Activated naive CD8-positive, alpha-beta T cell treated with anti-CD3 and anti-CD28 coated beads, Interleukin-2, amount 50 U/mL, for 16 hours (primary cell): ENCODE data around the gene FAM181B.

Experiments used
- DNase-seq: peaks from one replicate; pipeline ENCODE4 v3.0.0-alpha.2; 2020; ENCODE audit warnings: low read depth, low spot score

The FAM181B gene, protein sequence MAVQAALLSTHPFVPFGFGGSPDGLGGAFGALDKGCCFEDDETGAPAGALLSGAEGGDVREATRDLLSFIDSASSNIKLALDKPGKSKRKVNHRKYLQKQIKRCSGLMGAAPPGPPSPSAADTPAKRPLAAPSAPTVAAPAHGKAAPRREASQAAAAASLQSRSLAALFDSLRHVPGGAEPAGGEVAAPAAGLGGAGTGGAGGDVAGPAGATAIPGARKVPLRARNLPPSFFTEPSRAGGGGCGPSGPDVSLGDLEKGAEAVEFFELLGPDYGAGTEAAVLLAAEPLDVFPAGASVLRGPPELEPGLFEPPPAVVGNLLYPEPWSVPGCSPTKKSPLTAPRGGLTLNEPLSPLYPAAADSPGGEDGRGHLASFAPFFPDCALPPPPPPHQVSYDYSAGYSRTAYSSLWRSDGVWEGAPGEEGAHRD

DNA sequence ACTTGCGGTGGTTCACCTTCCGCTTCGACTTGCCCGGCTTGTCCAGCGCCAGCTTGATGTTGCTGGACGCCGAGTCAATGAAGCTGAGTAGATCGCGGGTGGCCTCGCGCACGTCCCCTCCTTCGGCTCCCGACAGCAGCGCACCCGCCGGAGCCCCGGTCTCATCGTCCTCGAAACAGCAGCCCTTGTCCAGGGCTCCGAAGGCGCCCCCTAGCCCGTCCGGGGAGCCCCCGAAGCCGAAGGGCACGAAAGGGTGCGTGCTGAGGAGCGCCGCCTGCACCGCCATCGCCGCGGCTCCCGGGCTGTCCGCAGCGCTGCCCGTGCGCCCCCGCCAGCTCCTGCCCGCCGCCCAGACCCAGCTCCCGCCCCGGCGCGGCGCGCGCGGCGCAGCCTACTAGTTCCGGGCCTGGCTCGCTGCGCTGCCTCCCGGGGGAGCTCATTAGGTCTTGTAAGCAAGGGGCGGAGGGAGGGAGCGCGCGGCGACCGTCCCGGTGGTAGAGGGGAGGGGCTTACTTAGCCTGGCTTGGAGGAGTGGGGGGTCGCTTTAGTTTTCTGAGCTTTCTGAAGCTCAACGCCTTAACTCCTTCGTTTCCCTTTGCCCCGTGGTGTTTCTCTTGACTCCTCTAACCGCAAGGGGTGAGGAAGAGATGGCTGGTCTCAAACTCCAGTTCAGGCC is at the start of gene FAM181B:
Gene FAM181B, minus strand, starts transcription at position 421 of the 676 bp plus-strand sequence. Its CDS starts 135 bp downstream, at position 286.
- DNase-seq, result no peak

DNA sequence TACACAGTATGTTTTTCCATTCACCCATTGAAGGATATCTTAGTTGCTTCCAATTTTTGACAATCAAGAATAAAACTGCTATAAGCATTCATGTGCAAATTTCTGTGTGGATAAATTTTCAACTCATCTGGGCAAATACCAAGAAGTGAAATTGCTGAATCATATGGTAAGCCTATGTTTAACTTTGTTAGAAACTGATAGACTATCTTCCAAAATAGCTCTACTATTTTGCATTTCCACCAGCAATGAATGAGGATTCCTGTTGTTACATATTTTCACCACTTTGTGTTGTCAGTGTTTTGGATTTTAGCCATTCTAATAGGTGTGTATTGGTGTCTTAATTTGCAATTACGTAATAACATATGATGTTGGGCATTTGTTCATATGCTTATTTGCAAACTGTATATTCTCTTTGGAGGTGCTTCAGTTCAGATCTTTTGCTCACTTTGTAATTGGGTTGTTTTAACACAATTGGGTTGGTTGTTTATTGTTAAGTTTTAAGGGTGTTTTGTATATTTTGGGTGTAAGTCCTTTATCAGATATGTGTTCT is 49.2 kb upstream of the FAM181B start:
- no peak for DNase-seq

DNA sequence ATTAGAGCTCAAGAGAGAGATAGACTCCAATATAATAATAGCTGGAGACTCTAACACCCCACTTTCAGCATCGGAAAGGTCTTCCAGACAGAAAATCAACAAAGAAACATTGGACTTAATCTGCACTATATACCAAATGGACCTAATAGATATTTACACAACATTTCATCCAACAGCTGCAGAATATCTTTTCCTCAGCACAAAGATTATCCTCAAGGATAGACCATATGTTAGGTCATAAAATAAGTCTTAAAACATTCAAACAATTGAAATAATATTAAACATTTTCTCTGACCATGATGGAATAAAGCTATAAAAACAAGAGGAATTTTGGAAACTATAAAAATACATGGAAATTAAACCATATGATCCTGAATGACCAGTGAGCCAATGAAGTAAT is 45.1 kb upstream of the FAM181B start:
- no peak for DNase-seq

- no peak for DNase-seq
These were observed 42.7 kb upstream of the FAM181B start for GRCh38 chr11:82776377-82776776.

DNA sequence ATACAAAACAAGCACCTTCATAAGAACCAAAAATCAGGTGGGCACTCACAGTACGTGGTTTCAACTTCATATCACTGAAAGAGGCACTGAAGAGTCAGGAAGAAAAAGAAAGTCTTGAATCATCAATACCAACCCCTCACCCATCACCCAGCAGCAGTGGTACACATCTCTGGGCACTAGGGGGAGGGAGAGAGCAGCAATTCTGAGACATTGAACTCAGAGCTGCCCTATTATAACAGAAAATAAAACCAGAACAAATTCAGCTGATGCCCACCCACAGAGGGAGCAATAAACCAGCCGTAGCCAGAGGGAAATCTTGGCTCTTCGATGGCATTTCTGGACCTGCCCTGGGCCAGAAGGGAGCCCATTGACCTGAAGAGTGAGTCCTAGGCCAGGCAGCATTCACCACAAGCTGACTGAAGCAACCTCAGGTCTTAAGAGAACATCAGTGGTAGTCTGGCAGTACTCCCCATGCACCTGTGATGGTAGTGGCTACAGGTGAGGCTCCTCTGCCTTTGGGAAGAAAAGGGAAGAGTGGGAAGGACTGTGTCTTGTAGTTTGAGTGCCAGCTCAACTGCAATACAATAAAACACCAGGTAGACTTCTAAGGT is 42.2 kb upstream of the FAM181B start:
- DNase-seq, result no peak

DNA sequence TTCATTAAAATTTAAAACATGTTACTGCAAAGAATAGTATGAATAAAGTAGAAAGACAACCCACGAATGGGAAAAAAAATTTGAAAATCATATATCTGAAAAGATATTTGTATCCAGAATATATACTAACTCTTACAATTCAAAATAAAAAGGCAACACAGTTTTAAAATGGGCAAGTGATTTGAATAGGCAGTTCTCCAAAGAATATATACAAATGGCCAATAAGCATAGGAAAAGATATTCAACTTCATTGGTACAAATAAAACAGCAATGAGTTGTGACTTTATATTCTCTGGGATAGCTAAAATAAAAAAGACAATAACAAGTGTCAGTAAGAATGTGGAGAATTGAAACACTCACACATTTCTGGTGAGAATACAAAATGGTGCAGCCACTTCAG is 41.6 kb upstream of the FAM181B start:
- DNase-seq, result no peak

DNA sequence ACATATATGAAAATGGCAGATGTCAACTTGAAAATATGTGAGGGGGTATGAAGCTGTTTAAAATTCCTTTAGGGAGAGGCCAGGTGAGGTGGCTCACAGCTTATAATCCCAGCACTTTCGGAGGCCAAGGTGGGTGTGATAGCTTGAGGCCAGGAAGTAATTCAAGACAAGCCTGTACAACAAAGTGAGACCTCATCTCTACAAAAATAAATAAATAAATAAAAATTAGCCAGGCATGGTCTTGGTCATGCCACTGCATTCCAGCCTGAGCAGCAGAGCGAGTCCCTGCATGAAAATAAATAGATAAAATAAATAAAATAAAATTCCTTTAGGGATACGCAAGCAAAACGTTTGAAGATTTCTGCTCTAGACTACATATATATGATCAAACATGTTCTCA is 38.1 kb upstream of the FAM181B start:
- no peak for DNase-seq

- no peak for DNase-seq
These were observed 33.5 kb upstream of the FAM181B start for GRCh38 chr11:82767123-82767522.

GRCh38 chr11:82765466-82766034 is 31.9 kb upstream of the FAM181B start:
- no peak for DNase-seq

DNA sequence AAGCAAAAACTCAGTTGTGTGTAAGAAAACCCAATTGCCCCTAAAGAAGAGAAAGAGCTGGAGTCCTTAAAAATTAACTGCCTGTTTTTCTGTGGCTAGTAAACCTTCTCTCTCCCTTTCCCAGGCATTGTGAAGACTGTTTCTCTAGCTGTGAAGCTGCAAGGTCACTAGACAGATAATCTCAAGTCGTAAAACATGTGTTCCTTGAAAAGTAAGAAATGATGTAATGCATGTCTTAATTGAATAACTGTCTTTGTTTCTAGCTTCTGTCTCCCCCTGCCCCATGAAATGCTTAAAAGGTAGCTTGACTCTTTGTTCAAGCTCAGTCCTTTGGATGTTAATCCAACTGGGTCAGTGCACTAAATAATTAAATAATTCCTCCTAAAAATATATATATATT is 29.5 kb upstream of the FAM181B start:
- no peak for DNase-seq

GRCh38 chr11:82759649-82760048 is 26.0 kb upstream of the FAM181B start:
- no peak for DNase-seq

- DNase-seq, result no peak
These were observed 24.1 kb upstream of the FAM181B start for GRCh38 chr11:82757660-82758357.

DNA sequence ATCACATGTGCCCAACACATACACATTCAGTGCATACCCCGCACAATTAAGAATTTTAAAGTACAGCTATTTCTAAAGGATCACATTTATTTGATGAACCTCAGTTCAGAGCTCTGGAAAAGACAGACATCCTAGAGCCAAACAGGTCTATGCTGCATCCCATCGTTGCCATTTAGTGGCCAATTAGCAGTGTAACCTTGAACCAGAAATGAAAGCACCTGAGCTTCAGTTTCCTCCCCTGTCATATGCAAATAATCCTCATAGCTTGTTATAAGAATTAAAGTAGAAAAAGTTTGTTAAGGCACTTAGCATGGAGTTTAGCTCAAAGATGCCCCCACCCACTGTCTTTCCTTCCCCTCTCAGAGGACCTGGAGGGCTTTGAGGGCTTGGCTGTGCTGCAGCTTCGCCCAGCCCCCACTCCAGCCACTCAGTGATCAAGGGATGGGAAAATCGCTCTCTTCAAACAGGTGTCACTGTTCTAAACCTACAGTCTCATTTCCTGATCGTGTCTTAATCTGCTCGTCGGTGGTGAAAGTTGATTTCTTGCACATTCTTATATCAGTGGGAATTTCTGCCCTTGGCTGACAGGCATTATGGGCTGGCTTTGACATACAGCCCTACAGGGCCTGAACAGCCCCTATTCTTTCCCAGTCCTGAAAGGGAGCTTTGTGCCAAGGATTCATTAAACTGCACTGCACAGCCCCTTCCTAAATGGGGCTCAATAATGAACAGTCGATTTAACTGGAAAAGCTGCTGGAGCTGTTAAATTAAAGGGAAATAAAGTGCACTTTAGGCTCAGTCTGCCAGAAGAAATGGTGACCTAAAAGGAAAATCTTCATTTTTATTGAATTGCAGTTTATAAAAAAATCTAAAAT is 23.3 kb upstream of the FAM181B start:
- no peak for DNase-seq

DNA sequence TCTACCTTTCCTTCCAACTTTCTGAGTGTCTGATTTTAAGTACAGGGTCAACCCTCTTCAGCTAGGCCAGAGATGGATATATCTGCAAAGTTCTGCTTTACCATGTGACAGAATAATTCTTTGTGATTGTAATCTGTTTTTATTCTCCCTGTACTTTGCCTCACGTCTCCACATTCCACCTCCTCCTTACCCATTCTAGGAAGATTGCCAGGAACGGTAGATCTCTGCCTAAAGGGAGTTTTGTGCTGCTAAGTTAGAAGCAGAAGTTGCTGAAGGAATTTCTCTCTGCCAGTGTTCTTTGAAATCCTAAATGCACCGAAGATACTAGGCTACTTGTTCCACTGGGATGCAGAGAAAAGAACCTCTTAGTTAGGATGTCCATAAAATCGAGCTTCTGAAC is 20.7 kb upstream of the FAM181B start:
- DNase-seq, result no peak

DNA sequence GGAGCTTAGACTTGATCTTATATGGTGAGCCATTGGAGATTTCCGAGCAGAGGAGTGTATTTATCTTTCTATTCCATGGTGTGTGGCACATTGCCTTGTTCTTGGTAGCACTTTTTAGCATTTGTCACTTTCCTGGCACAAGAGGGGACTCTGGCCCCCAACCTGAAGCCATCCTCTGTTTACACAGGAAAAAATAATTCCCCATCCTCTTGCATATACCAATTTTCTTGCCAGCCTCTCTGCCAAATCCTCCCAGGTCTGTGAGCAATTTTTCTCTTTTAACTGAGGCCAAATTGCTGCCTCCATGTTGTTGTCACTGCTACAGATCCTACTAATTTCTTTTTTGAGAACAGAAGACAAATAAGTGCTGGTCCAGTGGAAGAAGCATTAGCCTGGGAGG is 20.3 kb upstream of the FAM181B start:
- no peak for DNase-seq

DNA sequence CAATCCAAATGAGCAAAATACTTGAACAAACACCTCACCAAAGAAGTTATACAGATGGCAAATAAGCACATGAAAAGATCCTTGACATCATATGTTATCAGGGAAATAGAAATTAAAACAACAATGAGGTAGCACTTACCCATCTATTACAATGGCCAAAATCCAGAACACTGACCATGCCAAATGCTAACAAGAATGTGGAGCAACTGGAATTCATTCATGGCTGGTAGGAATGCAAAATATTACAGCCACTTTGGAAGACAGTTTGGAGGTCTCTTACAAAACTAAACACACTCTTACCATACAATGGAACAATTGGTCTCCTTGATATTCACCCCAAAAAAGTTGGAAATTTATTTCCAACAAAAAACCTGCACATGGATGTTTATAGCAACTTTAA is 19.1 kb upstream of the FAM181B start:
- no peak for DNase-seq

GRCh38 chr11:82750643-82751139 is 17.0 kb upstream of the FAM181B start:
- no peak for DNase-seq

DNA sequence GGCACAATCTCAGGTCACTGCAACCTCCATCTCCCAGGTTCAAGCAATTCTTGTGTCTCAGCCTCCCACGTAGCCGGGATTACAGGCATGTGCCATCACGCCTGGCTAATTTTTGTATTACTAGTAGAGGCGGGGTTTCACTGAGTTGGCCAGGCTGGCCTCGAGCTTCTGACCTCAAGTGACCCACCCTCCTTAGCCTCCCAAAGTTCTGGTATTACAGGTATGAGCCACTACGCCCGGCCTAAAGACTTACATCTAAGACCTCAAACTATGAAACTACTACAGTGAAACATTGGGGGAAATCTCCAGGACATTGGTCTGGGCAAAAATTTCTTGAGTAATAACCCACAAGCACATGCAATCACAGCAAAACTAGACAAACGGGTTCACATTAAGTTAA is 13.8 kb upstream of the FAM181B start:
- no peak for DNase-seq

DNA sequence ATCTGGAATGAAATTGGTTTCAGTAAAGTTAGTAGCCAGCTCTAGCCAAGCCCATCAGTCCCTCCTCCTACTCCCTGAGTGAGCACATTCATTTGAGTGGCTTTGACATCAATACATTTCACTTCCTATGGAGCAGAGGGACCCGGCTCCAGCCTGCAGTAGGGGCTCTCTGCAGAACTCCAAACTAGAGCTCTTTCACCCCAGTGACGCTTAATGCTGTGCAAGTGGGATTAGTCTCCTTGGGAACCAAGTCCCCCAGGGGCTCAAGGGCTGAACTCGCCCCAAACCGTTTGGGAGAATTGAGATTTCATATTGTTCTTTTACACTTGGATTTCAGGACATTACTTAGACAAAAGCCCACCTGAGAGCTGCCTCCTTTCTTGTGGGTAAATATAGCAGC is 4.4 kb upstream of the FAM181B start:
- DNase-seq, result no peak

DNA sequence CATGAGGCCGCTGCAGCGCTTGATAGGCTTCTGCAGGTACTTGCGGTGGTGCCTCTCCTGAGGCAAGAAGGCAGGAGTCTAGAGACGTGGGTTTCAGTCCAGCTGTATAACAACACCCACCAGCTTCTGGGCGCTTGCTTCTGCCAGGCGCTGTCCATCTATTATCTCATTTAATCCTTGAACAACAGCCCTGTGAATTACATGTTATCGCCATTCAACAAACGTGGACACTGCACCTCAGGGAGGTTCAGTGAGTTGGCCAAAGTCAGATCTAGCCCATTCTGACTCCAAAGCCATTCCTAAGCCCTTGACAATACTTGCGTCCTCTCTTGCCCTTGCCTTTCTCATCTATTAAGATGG is 436 bp upstream of the FAM181B start:
- DNase-seq, result no peak
